ENCODE data around the gene HNRNPH1. TPM values are rescaled to one million over a fixed set of nuclear protein-coding genes. Genes with fewer than 3 reads are reported as not detected.
"Not testable (repeated sequence)": the region's sequence is repeated elsewhere in the genome, so short reads cannot be mapped to it uniquely, and the experiment has no call there.

The HNRNPH1 gene
- total and polyA plus RNA-seq, 4 donors, result 185 to 1,791 (median 306) TPM

DNA sequence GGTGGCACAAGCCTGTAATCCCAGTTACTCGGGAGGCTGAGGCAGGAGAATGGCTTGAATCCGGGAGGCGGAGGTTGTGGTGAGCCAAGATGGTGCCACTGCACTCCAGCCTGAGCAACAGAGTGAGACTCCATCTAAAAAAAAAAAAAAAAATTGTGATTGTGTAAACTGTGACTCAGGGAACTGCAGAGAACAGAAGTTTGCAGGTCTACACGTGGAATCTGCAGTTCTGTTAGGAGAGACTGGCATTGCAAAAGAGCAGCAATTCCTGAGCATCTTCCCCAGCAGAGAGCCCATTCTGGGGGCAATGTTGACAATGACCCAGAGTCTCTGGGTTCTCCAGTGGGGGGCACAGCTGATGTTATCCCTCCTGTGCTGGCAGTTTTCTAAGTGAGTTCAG is 18.3 kb upstream of the HNRNPH1 start:
- WGBS, 2 donors, result 40 to 88% methylated on average over 1 of the region's 4 CpGs
- not testable (repeated sequence) for DNase-seq; H3K9ac ChIP-seq (ENCODE audit: insufficient read depth in 1 of 2, low read length in 2 of 2); H3K9me3 ChIP-seq (ENCODE audit: control insufficient read depth in 4 of 4, insufficient read depth in 3 of 4, low read length in 3 of 4); H3K36me3 ChIP-seq (ENCODE audit: control insufficient read depth in 4 of 4, insufficient read depth in 4 of 4, low read length in 4 of 4); H3K4me1 ChIP-seq (ENCODE audit: control insufficient read depth in 5 of 5, insufficient read depth in 5 of 5, low read length in 5 of 5); H3K4me3 ChIP-seq; ATAC-seq (ENCODE audit: insufficient read depth, low FRiP score); H3K27me3 ChIP-seq (ENCODE audit: control insufficient read depth in 3 of 3, insufficient read depth in 3 of 3, low read length in 2 of 3); H3K27ac ChIP-seq (ENCODE audit: low read depth in 1 of 2, low read length in 1 of 2)

DNA sequence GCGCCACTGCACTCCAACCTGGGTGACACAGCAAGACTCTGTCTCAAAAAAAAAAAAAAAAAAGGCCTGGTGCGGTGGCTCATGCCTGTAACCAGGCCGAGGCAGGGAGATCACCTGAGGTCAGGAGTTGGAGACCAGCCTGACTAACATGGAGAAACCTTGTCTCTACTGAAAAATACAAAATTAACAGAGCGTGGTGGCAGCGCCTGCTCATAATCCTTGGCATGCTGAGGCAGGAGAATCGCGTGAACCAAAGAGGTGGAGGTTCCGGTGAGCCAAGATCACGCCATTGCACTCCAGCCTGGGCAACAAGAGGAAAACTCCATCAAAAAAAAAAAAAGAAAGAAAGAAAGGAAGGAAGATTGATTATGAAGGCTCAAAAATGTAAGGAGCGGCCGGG is 15.8 kb upstream of the HNRNPH1 start:
- H3K27me3 ChIP-seq (ENCODE audit: control insufficient read depth in 3 of 3, insufficient read depth in 3 of 3, low read length in 2 of 3); H3K36me3 ChIP-seq (ENCODE audit: control insufficient read depth in 4 of 4, insufficient read depth in 4 of 4, low read length in 4 of 4); H3K4me3 ChIP-seq; DNase-seq; H3K4me1 ChIP-seq (ENCODE audit: control insufficient read depth in 5 of 5, insufficient read depth in 5 of 5, low read length in 5 of 5); H3K9ac ChIP-seq (ENCODE audit: insufficient read depth in 1 of 2, low read length in 2 of 2); H3K9me3 ChIP-seq (ENCODE audit: control insufficient read depth in 4 of 4, insufficient read depth in 3 of 4, low read length in 3 of 4); ATAC-seq (ENCODE audit: insufficient read depth, low FRiP score); H3K27ac ChIP-seq (ENCODE audit: low read depth in 1 of 2, low read length in 1 of 2): not testable (repeated sequence)
- WGBS, 2 donors, result 95 to 98% methylated on average over 10 to 11 of the region's 11 CpGs

DNA sequence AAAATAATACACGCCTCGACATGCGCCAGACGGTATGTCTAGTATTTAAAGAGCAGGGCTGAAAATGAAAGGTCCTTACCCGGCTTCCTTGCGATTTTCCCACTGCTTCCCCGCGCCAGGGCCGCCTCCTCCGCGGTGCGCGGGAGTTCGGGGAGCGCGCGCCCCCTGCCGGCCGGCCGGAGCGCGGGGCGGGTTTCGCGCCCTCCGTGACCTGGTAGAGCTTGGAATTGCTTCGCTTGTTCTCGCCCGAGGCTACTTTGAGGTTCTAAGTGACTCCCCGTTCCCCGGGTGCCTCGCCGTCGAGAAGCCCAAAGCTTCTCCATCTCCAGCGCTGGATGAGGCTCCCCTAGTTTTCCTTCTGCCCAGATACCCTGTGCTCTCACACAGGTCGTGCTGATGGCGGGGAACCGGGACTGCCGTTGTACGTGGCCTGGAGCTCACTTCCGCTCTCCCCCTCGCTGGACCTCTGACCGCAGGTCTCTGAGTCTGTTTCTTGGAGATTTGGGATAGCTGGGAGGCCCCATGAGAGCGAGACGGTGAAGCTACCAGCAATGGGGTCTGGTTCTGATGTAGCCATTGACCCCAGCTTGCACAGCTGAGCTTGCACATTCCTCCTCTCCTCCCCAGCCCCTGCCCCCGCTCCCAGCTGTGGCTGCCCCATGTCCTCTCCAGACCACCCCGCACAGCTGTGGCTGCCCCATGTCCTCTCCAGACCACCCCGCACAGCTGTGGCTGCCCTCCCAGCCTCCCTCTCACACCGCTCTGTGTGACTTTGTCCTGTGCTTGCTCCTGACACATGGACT is 11.1 kb upstream of the HNRNPH1 start:
- ATAC-seq (ENCODE audit: insufficient read depth, low FRiP score), result peak; percentile 99
- H3K9me3 ChIP-seq (ENCODE audit: control insufficient read depth in 4 of 4, insufficient read depth in 3 of 4, low read length in 3 of 4); H3K4me1 ChIP-seq (ENCODE audit: control insufficient read depth in 5 of 5, insufficient read depth in 5 of 5, low read length in 5 of 5); H3K27me3 ChIP-seq (ENCODE audit: control insufficient read depth in 3 of 3, insufficient read depth in 3 of 3, low read length in 2 of 3); H3K9ac ChIP-seq (ENCODE audit: insufficient read depth in 1 of 2, low read length in 2 of 2); H3K27ac ChIP-seq (ENCODE audit: low read depth in 1 of 2, low read length in 1 of 2); DNase-seq; H3K36me3 ChIP-seq (ENCODE audit: control insufficient read depth in 4 of 4, insufficient read depth in 4 of 4, low read length in 4 of 4); H3K4me3 ChIP-seq: not testable (repeated sequence)
- WGBS, 2 donors, result 1 to 2% methylated on average over 8 to 9 of the region's 49 CpGs

GRCh38 chr5:179633501-179634369 is 10.3 kb upstream of the HNRNPH1 start:
- H3K4me3 ChIP-seq; H3K36me3 ChIP-seq (ENCODE audit: control insufficient read depth in 4 of 4, insufficient read depth in 4 of 4, low read length in 4 of 4); H3K9ac ChIP-seq (ENCODE audit: insufficient read depth in 1 of 2, low read length in 2 of 2); H3K27me3 ChIP-seq (ENCODE audit: control insufficient read depth in 3 of 3, insufficient read depth in 3 of 3, low read length in 2 of 3); ATAC-seq (ENCODE audit: insufficient read depth, low FRiP score); H3K4me1 ChIP-seq (ENCODE audit: control insufficient read depth in 5 of 5, insufficient read depth in 5 of 5, low read length in 5 of 5); DNase-seq; H3K27ac ChIP-seq (ENCODE audit: low read depth in 1 of 2, low read length in 1 of 2); H3K9me3 ChIP-seq (ENCODE audit: control insufficient read depth in 4 of 4, insufficient read depth in 3 of 4, low read length in 3 of 4): not testable (repeated sequence)
- WGBS, 2 donors, result 63 to 81% methylated on average over 19 of the region's 38 CpGs

- 88 to 92% methylated on average over 9 of the region's 9 CpGs for whole genome bisulfite sequencing, 2 donors
- peak overlapping the region in 1 of 2 donors; percentile 100 for H3K27ac ChIP-seq (ENCODE audit: low read depth in 1 of 2, low read length in 1 of 2)
- no peaks in the 10 kb centered on the region for H3K27me3 ChIP-seq (ENCODE audit: control insufficient read depth in 3 of 3, insufficient read depth in 3 of 3, low read length in 2 of 3)
- ATAC-seq (ENCODE audit: insufficient read depth, low FRiP score) (no peak), DNase-seq (peak in 1 of 3 donors; percentile 33)
- H3K9ac ChIP-seq (ENCODE audit: insufficient read depth in 1 of 2, low read length in 2 of 2), result peak overlapping the region in 1 of 2 donors; percentile 82
- H3K36me3 ChIP-seq (ENCODE audit: control insufficient read depth in 4 of 4, insufficient read depth in 4 of 4, low read length in 4 of 4), result peaks cover 3 to 34% (median 18%) of the 10 kb centered on the region in 4 donors
- no peak overlapping the region for H3K4me3 ChIP-seq
- H3K9me3 ChIP-seq (ENCODE audit: control insufficient read depth in 4 of 4, insufficient read depth in 3 of 4, low read length in 3 of 4), result no peaks in the 10 kb centered on the region
- H3K4me1 ChIP-seq (ENCODE audit: control insufficient read depth in 5 of 5, insufficient read depth in 5 of 5, low read length in 5 of 5), result peaks cover 7 to 29% (median 12%) of the 10 kb centered on the region in 5 donors
- TF ChIP-seq, protein P1, sequence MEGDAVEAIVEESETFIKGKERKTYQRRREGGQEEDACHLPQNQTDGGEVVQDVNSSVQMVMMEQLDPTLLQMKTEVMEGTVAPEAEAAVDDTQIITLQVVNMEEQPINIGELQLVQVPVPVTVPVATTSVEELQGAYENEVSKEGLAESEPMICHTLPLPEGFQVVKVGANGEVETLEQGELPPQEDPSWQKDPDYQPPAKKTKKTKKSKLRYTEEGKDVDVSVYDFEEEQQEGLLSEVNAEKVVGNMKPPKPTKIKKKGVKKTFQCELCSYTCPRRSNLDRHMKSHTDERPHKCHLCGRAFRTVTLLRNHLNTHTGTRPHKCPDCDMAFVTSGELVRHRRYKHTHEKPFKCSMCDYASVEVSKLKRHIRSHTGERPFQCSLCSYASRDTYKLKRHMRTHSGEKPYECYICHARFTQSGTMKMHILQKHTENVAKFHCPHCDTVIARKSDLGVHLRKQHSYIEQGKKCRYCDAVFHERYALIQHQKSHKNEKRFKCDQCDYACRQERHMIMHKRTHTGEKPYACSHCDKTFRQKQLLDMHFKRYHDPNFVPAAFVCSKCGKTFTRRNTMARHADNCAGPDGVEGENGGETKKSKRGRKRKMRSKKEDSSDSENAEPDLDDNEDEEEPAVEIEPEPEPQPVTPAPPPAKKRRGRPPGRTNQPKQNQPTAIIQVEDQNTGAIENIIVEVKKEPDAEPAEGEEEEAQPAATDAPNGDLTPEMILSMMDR (IDR thresholded peaks at IDR 0.05; ENCODE audit: control extremely low read depth, extremely low read depth), result no peak
Observed at GRCh38 chr5:179624841-179625271, 1.4 kb upstream of the HNRNPH1 start.
